Mesangial cell (primary cell): Measurements from ENCODE around the gene AFP. TPM values are rescaled to one million over a fixed set of nuclear protein-coding genes. Genes with fewer than 3 reads are reported as not detected.

Source experiments
- total RNA-seq: library from RNA; depleted of rRNA; stranded (reverse); fragments of >200 nt; gene quantifications from 2 replicates; pipeline ENCODE4 v1.2.3, GENCODE V29; 2015

The AFP gene
- total RNA-seq: 0.51 TPM in 1 of 2 replicates, not detected in the other

GRCh38 chr4:73435984-73436383 lies at the start of gene AFP:
AFP (plus strand) TSS chr4:73436221; CDS start chr4:73436263, 42 bp downstream.

GRCh38 chr4:73404042-73404441 lies 32.0 kb upstream of the AFP start, which contains the start of gene ALB:
ALB (plus strand) TSS chr4:73404287; CDS start chr4:73404328, 41 bp downstream.

GRCh38 chr4:73481358-73481757 lies 45.3 kb downstream of the AFP start, which contains the start of gene AFM:
AFM (plus strand) TSS chr4:73481745; CDS start chr4:73481776, 31 bp downstream.

Other genes with a start within 250 kb of the AFP start
- gene ANKRD17, start 177.4 kb upstream of the AFP start, total RNA-seq: 39.9 and 47.0 TPM in 2 replicates
- gene ALB, start 31.9 kb upstream of the AFP start, total RNA-seq: not detected in 2 replicates
- gene AFM, start 45.5 kb downstream of the AFP start, total RNA-seq: not detected in 2 replicates
- 0.16 and 1.5 TPM in 2 replicates for gene RASSF6, start 184.2 kb downstream of the AFP start, total RNA-seq